ENCODE measurements around the gene YWHAE.
"Not testable (repeated sequence)": the region's sequence is repeated elsewhere in the genome, so short reads cannot be mapped to it uniquely, and the experiment has no call there.

The YWHAE gene

GRCh38 chr17:1421470-1421869 is 21.4 kb upstream of the YWHAE start:
- Mint-ChIP-seq H3K27ac (no peak overlapping the region), H3K4me3 (no peak overlapping the region), H3K36me3 (peaks cover 29% of the 10 kb centered on the region), H3K4me1 (no peaks in the 10 kb centered on the region), H3K9me3 (no peaks in the 10 kb centered on the region), H3K27me3 (no peaks in the 10 kb centered on the region)
- no peak for DNase-seq
- CTCF ChIA-PET = no interaction called here

- H3K36me3 Mint-ChIP-seq = peaks cover 29% of the 10 kb centered on the region
- no peak overlapping the region for H3K4me3 Mint-ChIP-seq
- H3K27ac Mint-ChIP-seq = no peak overlapping the region
- no peaks in the 10 kb centered on the region for H3K9me3 Mint-ChIP-seq
- H3K27me3 Mint-ChIP-seq = no peaks in the 10 kb centered on the region
- DNase-seq = no peak
- H3K4me1 Mint-ChIP-seq = no peaks in the 10 kb centered on the region
- CTCF ChIA-PET = no interaction called here
These were observed 21.0 kb upstream of the YWHAE start for GRCh38 chr17:1420981-1421380.

GRCh38 chr17:1420163-1420562 is 20.1 kb upstream of the YWHAE start:
- peaks cover 21% of the 10 kb centered on the region for H3K36me3 Mint-ChIP-seq
- CTCF ChIA-PET = no interaction called here
- no peak for DNase-seq
- no peak overlapping the region for H3K4me3 Mint-ChIP-seq
- no peaks in the 10 kb centered on the region for H3K9me3 Mint-ChIP-seq
- no peaks in the 10 kb centered on the region for H3K27me3 Mint-ChIP-seq
- H3K4me1 Mint-ChIP-seq = no peaks in the 10 kb centered on the region
- no peak overlapping the region for H3K27ac Mint-ChIP-seq

- DNase-seq, H3K27ac Mint-ChIP-seq, H3K27me3 Mint-ChIP-seq, H3K4me3 Mint-ChIP-seq, H3K4me1 Mint-ChIP-seq, H3K9me3 Mint-ChIP-seq, CTCF ChIA-PET: not testable (repeated sequence)
- peaks cover 19% of the 10 kb centered on the region for H3K36me3 Mint-ChIP-seq
These were observed 18.5 kb upstream of the YWHAE start for GRCh38 chr17:1418476-1418875.

GRCh38 chr17:1416414-1416813 is 16.4 kb upstream of the YWHAE start:
- Mint-ChIP-seq H3K27me3 (no peaks in the 10 kb centered on the region), H3K9me3 (no peaks in the 10 kb centered on the region), H3K4me1 (no peaks in the 10 kb centered on the region), H3K27ac (no peak overlapping the region), H3K36me3 (peaks cover 6% of the 10 kb centered on the region), H3K4me3 (no peak overlapping the region)
- CTCF ChIA-PET = no interaction called here
- DNase-seq = no peak

GRCh38 chr17:1414634-1415033 is 14.6 kb upstream of the YWHAE start:
- Mint-ChIP-seq H3K4me1 (no peaks in the 10 kb centered on the region), H3K27me3 (no peaks in the 10 kb centered on the region), H3K27ac (no peak overlapping the region), H3K4me3 (no peak overlapping the region), H3K36me3 (peaks cover 1% of the 10 kb centered on the region), H3K9me3 (no peaks in the 10 kb centered on the region)
- CTCF ChIA-PET = interaction anchor here (0.7 kb wide), 1 partner anchor 50 kb away, joined by 3 read pairs; no protein-coding TSS in a partner anchor
- no peak for DNase-seq

GRCh38 chr17:1414001-1414574 is 14.1 kb upstream of the YWHAE start:
- Mint-ChIP-seq H3K27ac (no peak overlapping the region), H3K4me3 (no peak overlapping the region), H3K4me1 (no peaks in the 10 kb centered on the region), H3K9me3 (no peaks in the 10 kb centered on the region), H3K27me3 (no peaks in the 10 kb centered on the region), H3K36me3 (peaks cover 1% of the 10 kb centered on the region)
- no peak for DNase-seq
- CTCF ChIA-PET = interaction anchor here (0.7 kb wide), 1 partner anchor 49 kb away, joined by 3 read pairs; no protein-coding TSS in a partner anchor

- no peak overlapping the region for H3K27ac Mint-ChIP-seq
- no peak overlapping the region for H3K4me3 Mint-ChIP-seq
- no peaks in the 10 kb centered on the region for H3K4me1 Mint-ChIP-seq
- no peaks in the 10 kb centered on the region for H3K27me3 Mint-ChIP-seq
- no peak for DNase-seq
- H3K9me3 Mint-ChIP-seq = no peaks in the 10 kb centered on the region
- H3K36me3 Mint-ChIP-seq = peaks cover 1% of the 10 kb centered on the region
- CTCF ChIA-PET = no interaction called here
These were observed 13.3 kb upstream of the YWHAE start for GRCh38 chr17:1413281-1413791.

GRCh38 chr17:1412185-1413110 is 12.4 kb upstream of the YWHAE start:
- no peak overlapping the region for H3K4me3 Mint-ChIP-seq
- no peaks in the 10 kb centered on the region for H3K36me3 Mint-ChIP-seq
- CTCF ChIA-PET = interaction anchor here (0.6 kb wide), 1 partner anchor 33 kb away, joined by 3 read pairs; no protein-coding TSS in a partner anchor
- no peak overlapping the region for H3K27ac Mint-ChIP-seq
- H3K9me3 Mint-ChIP-seq = no peaks in the 10 kb centered on the region
- H3K4me1 Mint-ChIP-seq = no peaks in the 10 kb centered on the region
- DNase-seq = no peak
- no peaks in the 10 kb centered on the region for H3K27me3 Mint-ChIP-seq

GRCh38 chr17:1402262-1402586 is 2.2 kb upstream of the YWHAE start:
- CTCF ChIA-PET = interaction anchor here (0.5 kb wide), 1 partner anchor 40 kb away, joined by 4 read pairs; no protein-coding TSS in a partner anchor
- DNase-seq = no peak
- Mint-ChIP-seq H3K4me1 (peaks cover 14% of the 10 kb centered on the region), H3K27ac (no peak overlapping the region), H3K9me3 (no peaks in the 10 kb centered on the region), H3K36me3 (peaks cover 18% of the 10 kb centered on the region), H3K27me3 (peaks cover 18% of the 10 kb centered on the region), H3K4me3 (no peak overlapping the region)

GRCh38 chr17:1398931-1399678 is 917 bp downstream of the YWHAE start:
- DNase-seq = peak; percentile 70
- CTCF ChIA-PET = interaction anchor here (1.4 kb wide), 1 partner anchor 249 kb away, joined by 3 read pairs; no protein-coding TSS in a partner anchor
- peaks cover 26% of the 10 kb centered on the region for H3K36me3 Mint-ChIP-seq
- H3K4me3 Mint-ChIP-seq = peak overlapping the region; percentile 97
- H3K27me3 Mint-ChIP-seq = peaks cover 14% of the 10 kb centered on the region
- peaks cover 31% of the 10 kb centered on the region for H3K4me1 Mint-ChIP-seq
- no peaks in the 10 kb centered on the region for H3K9me3 Mint-ChIP-seq
- peak overlapping the region; percentile 95 for H3K27ac Mint-ChIP-seq

GRCh38 chr17:1398028-1398427 is 2.0 kb downstream of the YWHAE start:
- H3K4me3 Mint-ChIP-seq = peak overlapping the region; percentile 97
- peaks cover 41% of the 10 kb centered on the region for H3K4me1 Mint-ChIP-seq
- peaks cover 28% of the 10 kb centered on the region for H3K36me3 Mint-ChIP-seq
- CTCF ChIA-PET = interaction anchor here (1.0 to 2.1 kb wide), 4 partner anchors 21 to 118 kb away, joined by 3 to 14 read pairs (median 4); no protein-coding TSS in a partner anchor
- H3K9me3 Mint-ChIP-seq = no peaks in the 10 kb centered on the region
- H3K27ac Mint-ChIP-seq = peak overlapping the region; percentile 30
- DNase-seq = no peak
- peaks cover 14% of the 10 kb centered on the region for H3K27me3 Mint-ChIP-seq

GRCh38 chr17:1395876-1396665 is 4.0 kb downstream of the YWHAE start:
- H3K4me3 Mint-ChIP-seq, DNase-seq, H3K9me3 Mint-ChIP-seq, H3K27me3 Mint-ChIP-seq: not testable (repeated sequence)
- CTCF ChIA-PET = interaction anchor here (0.9 kb wide), 1 partner anchor 31 kb away, joined by 3 read pairs; no protein-coding TSS in a partner anchor
- H3K27ac Mint-ChIP-seq = peak overlapping the region; percentile 37
- H3K4me1 Mint-ChIP-seq = peaks cover 52% of the 10 kb centered on the region
- peaks cover 33% of the 10 kb centered on the region for H3K36me3 Mint-ChIP-seq
